Thyroid gland (tissue), 4 donors: ENCODE results near the gene PANX2.

Experiments used
- POLR2A ChIP-seq, 2 donors: fragments of 450-650 bp; IDR thresholded peaks; one replicate each; pipeline ENCODE4 v1.6.1; 2017; ENCODE audit warnings: antibody characterized with exemption in 2 of 2, mild to moderate bottlenecking in 2 of 2, moderate library complexity in 1 of 2
- TF ChIP-seq, protein P1 (sequence below), 6 experiments: fragments of 200-600 bp in 3 of 6; fragments of 450-650 bp in 3 of 6; sonication (generic) in 3 of 6; IDR thresholded peaks; one replicate each; pipeline ENCODE4 v1.5.1; 2016 to 2019; ENCODE audit warnings: antibody characterized with exemption in 6 of 6, mild to moderate bottlenecking in 2 of 6, inconsistent platforms in 1 of 6, moderate library complexity in 1 of 6

DNA sequence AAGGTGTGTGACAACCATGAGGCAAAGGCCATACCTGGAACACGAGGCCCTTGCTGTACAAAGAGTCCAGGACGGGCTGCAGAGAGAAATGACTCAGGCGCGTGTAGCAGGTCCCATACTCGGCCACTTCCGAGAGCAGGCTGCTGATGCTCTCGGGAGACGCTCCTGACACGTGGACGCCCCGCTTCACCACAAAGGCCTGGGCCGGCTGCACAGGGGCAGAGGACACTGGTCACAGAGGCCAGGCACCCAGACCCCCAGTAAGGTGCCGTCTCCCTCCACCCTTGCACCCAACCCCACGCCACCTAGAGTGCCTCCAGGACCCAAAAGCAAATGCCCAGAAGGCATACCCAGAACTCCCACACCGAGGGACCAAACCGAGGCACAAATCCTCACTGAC lies 58.8 kb downstream of the PANX2 start:
- TF ChIP-seq, protein P1, sequence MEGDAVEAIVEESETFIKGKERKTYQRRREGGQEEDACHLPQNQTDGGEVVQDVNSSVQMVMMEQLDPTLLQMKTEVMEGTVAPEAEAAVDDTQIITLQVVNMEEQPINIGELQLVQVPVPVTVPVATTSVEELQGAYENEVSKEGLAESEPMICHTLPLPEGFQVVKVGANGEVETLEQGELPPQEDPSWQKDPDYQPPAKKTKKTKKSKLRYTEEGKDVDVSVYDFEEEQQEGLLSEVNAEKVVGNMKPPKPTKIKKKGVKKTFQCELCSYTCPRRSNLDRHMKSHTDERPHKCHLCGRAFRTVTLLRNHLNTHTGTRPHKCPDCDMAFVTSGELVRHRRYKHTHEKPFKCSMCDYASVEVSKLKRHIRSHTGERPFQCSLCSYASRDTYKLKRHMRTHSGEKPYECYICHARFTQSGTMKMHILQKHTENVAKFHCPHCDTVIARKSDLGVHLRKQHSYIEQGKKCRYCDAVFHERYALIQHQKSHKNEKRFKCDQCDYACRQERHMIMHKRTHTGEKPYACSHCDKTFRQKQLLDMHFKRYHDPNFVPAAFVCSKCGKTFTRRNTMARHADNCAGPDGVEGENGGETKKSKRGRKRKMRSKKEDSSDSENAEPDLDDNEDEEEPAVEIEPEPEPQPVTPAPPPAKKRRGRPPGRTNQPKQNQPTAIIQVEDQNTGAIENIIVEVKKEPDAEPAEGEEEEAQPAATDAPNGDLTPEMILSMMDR (IDR thresholded peaks at IDR 0.05): no peak
- no peak for TF ChIP-seq POLR2A (IDR thresholded peaks at IDR 0.05)
